Activated CD4-positive, alpha-beta T cell treated with anti-CD3 and anti-CD28 coated beads, Interleukin-2, amount 50 U/mL, for 1 hour (primary cell): Measurements from ENCODE around the gene JMJD1C.

Source experiments
- DNase-seq: peaks from one replicate; pipeline ENCODE4 v3.0.0-alpha.2; 2020

The JMJD1C gene

GRCh38 chr10:63434866-63435854 is 30.6 kb downstream of the JMJD1C start:
- DNase-seq, result no peak

GRCh38 chr10:63431962-63432797 is 33.6 kb downstream of the JMJD1C start:
- no peak for DNase-seq

- DNase-seq, result no peak
These were observed 34.8 kb downstream of the JMJD1C start for GRCh38 chr10:63430999-63431356.

- no peak for DNase-seq
These were observed 35.4 kb downstream of the JMJD1C start for GRCh38 chr10:63430091-63430998.

- DNase-seq, result no peak
These were observed 36.5 kb downstream of the JMJD1C start for GRCh38 chr10:63429281-63429680.

GRCh38 chr10:63427013-63427412 is 38.8 kb downstream of the JMJD1C start:
- DNase-seq, result no peak

GRCh38 chr10:63425512-63425911 is 40.3 kb downstream of the JMJD1C start:
- no peak for DNase-seq

GRCh38 chr10:63424576-63424975 is 41.2 kb downstream of the JMJD1C start:
- DNase-seq, result no peak

- DNase-seq, result no peak
These were observed 42.3 kb downstream of the JMJD1C start for GRCh38 chr10:63423494-63423893.

- DNase-seq, result no peak
These were observed 44.2 kb downstream of the JMJD1C start for GRCh38 chr10:63421591-63421990.

- no peak for DNase-seq
These were observed 49.4 kb downstream of the JMJD1C start for GRCh38 chr10:63416376-63416775.

- DNase-seq, result no peak
These were observed 50.0 kb downstream of the JMJD1C start for GRCh38 chr10:63415640-63416244.

GRCh38 chr10:63414481-63415260 is 51.1 kb downstream of the JMJD1C start:
- no peak for DNase-seq

- DNase-seq, result no peak
These were observed 52.3 kb downstream of the JMJD1C start for GRCh38 chr10:63413429-63413828.

GRCh38 chr10:63412304-63412703 is 53.5 kb downstream of the JMJD1C start:
- DNase-seq, result no peak

GRCh38 chr10:63410633-63411032 is 55.1 kb downstream of the JMJD1C start:
- no peak for DNase-seq

- no peak for DNase-seq
These were observed 56.2 kb downstream of the JMJD1C start for GRCh38 chr10:63409465-63410027.

- no peak for DNase-seq
These were observed 58.6 kb downstream of the JMJD1C start for GRCh38 chr10:63407136-63407662.

GRCh38 chr10:63396133-63396761 is 69.5 kb downstream of the JMJD1C start:
- DNase-seq, result no peak

GRCh38 chr10:63393050-63393449 is 72.7 kb downstream of the JMJD1C start:
- no peak for DNase-seq
